Measurements from ENCODE around the gene LMO1. TPM values are rescaled to one million over a fixed set of nuclear protein-coding genes. Genes with fewer than 3 reads are reported as not detected.

LMO1 gene
- total and polyA plus RNA-seq, 2 of the 8 experiments (the other 6 are each of a cell fraction or from before 2014, with no cell fraction given), result 0.17 TPM; not detected in 1

GRCh38 chr11:8283100-8283464 lies 19.4 kb upstream of the LMO1 start:
- Histone ChIP-seq H2BK120ac (replicated peaks; ENCODE audit: low read depth, low read length) (no peak overlapping the region), H2BK12ac (ENCODE audit: low read depth, low read length) (no peak overlapping the region), H2BK20ac (ENCODE audit: low read length) (no peak overlapping the region), H4K20me1 (replicated peaks in 1 of 2; ENCODE audit: control insufficient read depth in 1 of 2, insufficient read depth in 2 of 2, low read length in 2 of 2) (no peaks in the 10 kb centered on the region), H2BK5ac (ENCODE audit: low read depth, low read length) (no peak overlapping the region), H3K27ac (ENCODE audit: low read depth, low read length) (no peak overlapping the region), H3K23ac (ENCODE audit: insufficient read length) (no peak overlapping the region), H4K5ac (ENCODE audit: insufficient read length, low read depth, low read length) (no peak overlapping the region), H3K18ac (ENCODE audit: extremely low read depth, low read length) (no peak overlapping the region), H3K79me2 (ENCODE audit: control insufficient read depth in 1 of 2, insufficient read depth in 2 of 2, low read length in 2 of 2) (no peaks in the 10 kb centered on the region), H3K14ac (ENCODE audit: insufficient read length) (no peak overlapping the region), H4K8ac (ENCODE audit: extremely low read depth, insufficient read depth, low read length) (no peak overlapping the region), H2BK15ac (ENCODE audit: low read length) (no peak overlapping the region), H3K56ac (replicated peaks; ENCODE audit: insufficient read length, low read depth, low read length) (no peak overlapping the region), H2AFZ (ENCODE audit: low read length) (no peak overlapping the region; the same call in 1 of the 2 replicates), H3K79me1 (ENCODE audit: low read depth, low read length) (no peaks in the 10 kb centered on the region), H3K36me3 (ENCODE audit: control insufficient read depth in 2 of 4, insufficient read depth in 4 of 4, low read length in 3 of 4) (no peaks in the 10 kb centered on the region), H2AK5ac (ENCODE audit: low read depth, low read length) (no peak overlapping the region), H3K4ac (replicated peaks; ENCODE audit: insufficient read length, low read depth, low read length) (no peak overlapping the region), H3K9me3 (ENCODE audit: insufficient read depth in 2 of 2, low read depth in 1 of 2, low read length in 1 of 2) (no peaks in the 10 kb centered on the region), H3K9ac (replicated peaks in 1 of 4; ENCODE audit: extremely low read depth in 1 of 4, low read depth in 3 of 4, low read length in 3 of 4) (no peak overlapping the region), H3K4me2 (ENCODE audit: insufficient read depth in 1 of 2, low read depth in 2 of 2, low read length in 2 of 2) (peak overlapping the region; percentile 76 to 92), H3K23me2 (ENCODE audit: low read depth, low read length) (peaks cover 11% of the 10 kb centered on the region), H3K27me3 (replicated peaks in 1 of 4; ENCODE audit: control insufficient read depth in 3 of 4, extremely low read depth in 1 of 4, insufficient read depth in 3 of 4, low read length in 3 of 4) (peaks cover 0 to 10% (median 0%) of the 10 kb centered on the region in 4 experiments; a peak in 4 of 7 replicates), H3K4me3 (ENCODE audit: extremely low read depth in 1 of 4, insufficient read depth in 2 of 4, low read depth in 3 of 4, low read length in 4 of 4) (peak overlapping the region; percentile 6 to 64 (median 40)), H4K91ac (replicated peaks; ENCODE audit: insufficient read length, low read length) (no peak overlapping the region), H3K4me1 (replicated peaks in 1 of 4; ENCODE audit: control insufficient read depth in 3 of 4, insufficient read depth in 4 of 4, low read length in 3 of 4) (peaks cover 0 to 11% (median 8%) of the 10 kb centered on the region in 4 experiments; a peak in 6 of 7 replicates)
- CTCF ChIA-PET (ENCODE audit: partially characterized antibody), result interaction anchor here (1.0 to 6.8 kb wide), 6 partner anchors 13 to 46 kb away, joined by 3 to 42 read pairs (median 8); partner anchors contain the start of gene LMO1
- FAIRE-seq (no peak), DNase-seq (ENCODE audit: low read depth in 1 of 2, low spot score in 2 of 2) (no peak)
- POLR2A ChIA-PET (ENCODE audit: partially characterized antibody), result interaction anchor here (1.3 kb wide), 1 partner anchor 19 kb away, joined by 3 read pairs; no protein-coding TSS in a partner anchor
- 1% methylated on average over 8 of the region's 8 CpGs; no CpG with 5 or more reads in 1 of the 2 experiments for WGBS, 2 experiments (ENCODE audit: extremely low coverage in 1 of 2, insufficient coverage in 1 of 2, insufficient read length in 1 of 2, insufficient replicate concordance in 2 of 2, low coverage in 1 of 2, low lambda C conversion rate in 2 of 2, missing lambda C conversion rate in 1 of 2)
- no peak for TF ChIP-seq E2F6 (IDR thresholded peaks at IDR 0.05)
- TF ChIP-seq HDAC2 (IDR thresholded peaks at IDR 0.05; ENCODE audit: borderline replicate concordance in 1 of 2, low read depth in 2 of 2, low read length in 2 of 2), result no peak
- TF ChIP-seq CHD2 (IDR thresholded peaks at IDR 0.05; ENCODE audit: low read length), result no peak
- TF ChIP-seq NRF1 (IDR thresholded peaks at IDR 0.05; ENCODE audit: low read depth, low read length), result no peak
- TF ChIP-seq CHD1 (IDR thresholded peaks at IDR 0.05; ENCODE audit: low read depth, low read length), result no peak
- no peak for TF ChIP-seq ATF2 (IDR thresholded peaks at IDR 0.05; ENCODE audit: low read length)
- TF ChIP-seq POLR2A (IDR thresholded peaks at IDR 0.05; ENCODE audit: control extremely low read depth in 1 of 2, low read depth in 2 of 2, low read length in 2 of 2), result no peak
- no peak for TF ChIP-seq BRCA1 (IDR thresholded peaks at IDR 0.05; ENCODE audit: low read depth, low read length)
- no peak for TF ChIP-seq EZH2 (IDR thresholded peaks at IDR 0.05; ENCODE audit: low read depth, low read length, severe bottlenecking)
- TF ChIP-seq SIX5 (IDR thresholded peaks at IDR 0.05; ENCODE audit: low read depth, low read length), result no peak
- TF ChIP-seq CREB1 (IDR thresholded peaks at IDR 0.05), result no peak
- TF ChIP-seq RAD21 (IDR thresholded peaks at IDR 0.05 in 1 of 2, conservative IDR thresholded peaks at IDR 0.05 in 1 of 2; ENCODE audit: low read depth in 2 of 2, low read length in 2 of 2), result no peak
